T-helper 2 cell treated with Interferon-gamma antibody and Interleukin-4, amounts not matched to agents 100 ng/mL and 5 ng/mL, for 36 hours (primary cell): ENCODE measurements around the gene KRT82. TPM values are rescaled to one million over a fixed set of nuclear protein-coding genes. Genes with fewer than 3 reads are reported as not detected.
"Not testable (repeated sequence)": the region's sequence is repeated elsewhere in the genome, so short reads cannot be mapped to it uniquely, and the experiment has no call there.

Experiments used
- intact Hi-C: fragments of 100-400 bp; cut with micrococcal nuclease; formaldehyde crosslinking; loops from one replicate; pipeline ENCODE4 v1.15.1; 2023
- total RNA-seq: library from RNA; stranded (reverse); gene quantifications from 2 replicates; pipeline ENCODE4 v1.2.3, GENCODE V29; 2022

KRT82 gene
- total RNA-seq, 1 donor from 2014 or later: not detected

DNA sequence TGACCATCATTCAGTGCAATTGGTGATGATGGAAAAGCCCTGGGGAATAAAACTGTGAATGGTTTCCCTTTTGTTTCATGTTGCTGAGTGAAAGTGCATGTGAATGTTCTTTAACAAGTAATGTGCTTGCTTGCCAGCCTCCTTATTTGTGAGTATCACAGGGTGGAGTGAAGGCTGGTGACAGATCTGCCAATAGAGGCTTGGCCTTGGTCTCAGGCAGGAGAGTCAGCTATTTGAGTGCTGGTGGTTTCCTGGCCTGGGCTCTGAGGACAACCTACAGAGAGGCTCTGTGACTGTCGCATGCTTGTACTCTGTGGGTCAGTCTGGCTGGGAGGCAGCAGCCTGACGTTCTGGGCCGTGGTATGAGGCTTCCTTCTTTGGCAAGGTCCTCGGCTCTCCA, 59.5 kb downstream of the KRT82 start:
- intact Hi-C loops: no loop called here

GRCh38 chr12:52345041-52345440, 61.1 kb downstream of the KRT82 start:
- intact Hi-C loops: not testable (repeated sequence)

DNA sequence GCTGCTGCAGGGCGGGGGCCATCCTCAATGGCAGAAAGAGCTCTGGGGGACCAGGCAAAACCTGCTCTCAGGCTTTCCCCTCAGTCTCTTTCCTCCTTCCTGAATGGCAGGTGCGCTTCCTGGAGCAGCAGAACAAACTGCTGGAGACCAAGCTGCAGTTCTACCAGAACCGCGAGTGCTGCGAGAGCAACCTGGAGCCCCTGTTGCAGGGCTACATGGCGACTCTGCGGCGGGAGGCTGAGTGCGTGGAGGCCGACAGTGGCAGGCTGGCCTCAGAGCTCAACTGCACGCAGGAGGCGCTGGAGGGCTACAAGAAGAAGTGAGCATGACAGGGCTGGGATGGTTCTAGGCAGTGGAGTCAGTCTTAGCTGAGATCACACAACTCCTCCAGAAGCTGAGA, 62.0 kb downstream of the KRT82 start:
- intact Hi-C loops: no loop called here

Other genes with a start within 250 kb of the KRT82 start
- gene KRT80, start 214.3 kb downstream of the KRT82 start, total RNA-seq: not detected in 2 replicates
- 5.3 and 8.3 TPM in 2 replicates for gene KRT7, start 173.1 kb downstream of the KRT82 start, total RNA-seq
- 0.48 and 0.50 TPM in 2 replicates for gene KRT86, start 131.7 kb downstream of the KRT82 start, total RNA-seq
- gene KRT81, start 114.8 kb downstream of the KRT82 start, total RNA-seq: 0.11 TPM in 1 of 2 replicates, not detected in the other
- gene KRT83, start 84.9 kb downstream of the KRT82 start, total RNA-seq: not detected in 2 replicates
- gene KRT85, start 38.9 kb downstream of the KRT82 start, total RNA-seq: not detected in 2 replicates
- gene KRT84, start 20.7 kb downstream of the KRT82 start, total RNA-seq: not detected in 2 replicates
- not detected in 2 replicates for gene KRT75, start 28.0 kb upstream of the KRT82 start, total RNA-seq
- not detected in 2 replicates for gene KRT6B, start 45.8 kb upstream of the KRT82 start, total RNA-seq
- not detected in 2 replicates for gene KRT6C, start 67.5 kb upstream of the KRT82 start, total RNA-seq
- not detected in 2 replicates for gene KRT6A, start 86.9 kb upstream of the KRT82 start, total RNA-seq
- gene KRT5, start 114.1 kb upstream of the KRT82 start, total RNA-seq: not detected in 2 replicates
- gene KRT71, start 146.8 kb upstream of the KRT82 start, total RNA-seq: not detected in 2 replicates
- not detected in 2 replicates for gene KRT74, start 167.5 kb upstream of the KRT82 start, total RNA-seq
- 0.27 and 0.30 TPM in 2 replicates for gene KRT72, start 195.1 kb upstream of the KRT82 start, total RNA-seq
- 0.25 and 0.34 TPM in 2 replicates for gene KRT73, start 212.2 kb upstream of the KRT82 start, total RNA-seq
- gene KRT2, start 245.9 kb upstream of the KRT82 start, total RNA-seq: 0.07 and 0.09 TPM in 2 replicates